GM12864 (cell line): ENCODE data around the gene CNTLN.

Source experiments
- DNase-seq: peaks from one replicate; pipeline ENCODE4 v3.0.0-alpha.2; 2011; ENCODE audit warnings: low read depth
- H3K4me3 ChIP-seq: 2 replicates; pipeline ENCODE4 v1.5.1; 2011; ENCODE audit warnings: mild to moderate bottlenecking, low read depth, low read length, control low read depth
- CTCF ChIP-seq: IDR thresholded peaks from 2 replicates; pipeline ENCODE4 v1.5.1; 2011; ENCODE audit warnings: low read depth, mild to moderate bottlenecking, moderate library complexity, low read length, control low read depth, inconsistent platforms; ENCODE audit errors: missing control alignments

The CNTLN gene

GRCh38 chr9:17217272-17217671 lies 82.4 kb downstream of the CNTLN start:
- TF ChIP-seq CTCF, result no peak
- H3K4me3 ChIP-seq, result no peak overlapping the region
- DNase-seq, result no peak

GRCh38 chr9:17219261-17219660 lies 84.4 kb downstream of the CNTLN start:
- no peak overlapping the region for H3K4me3 ChIP-seq
- no peak for TF ChIP-seq CTCF
- no peak for DNase-seq

GRCh38 chr9:17222932-17223331 lies 88.1 kb downstream of the CNTLN start:
- DNase-seq, result no peak
- no peak for TF ChIP-seq CTCF
- H3K4me3 ChIP-seq, result no peak overlapping the region

GRCh38 chr9:17225407-17225806 lies 90.6 kb downstream of the CNTLN start:
- no peak for DNase-seq
- H3K4me3 ChIP-seq, result no peak overlapping the region
- TF ChIP-seq CTCF, result no peak

- DNase-seq, result no peak
- H3K4me3 ChIP-seq, result no peak overlapping the region
- no peak for TF ChIP-seq CTCF
These were observed 95.2 kb downstream of the CNTLN start for GRCh38 chr9:17229945-17230560.

- TF ChIP-seq CTCF, result no peak
- no peak for DNase-seq
- no peak overlapping the region for H3K4me3 ChIP-seq
These were observed 95.8 kb downstream of the CNTLN start for GRCh38 chr9:17230646-17231045.

GRCh38 chr9:17236147-17236546 lies 101.3 kb downstream of the CNTLN start:
- TF ChIP-seq CTCF, result no peak
- H3K4me3 ChIP-seq, result no peak overlapping the region
- no peak for DNase-seq
